Right ventricle myocardium inferior (tissue), 1 donor: ENCODE results near the gene DOLPP1. TPM values are rescaled to one million over a fixed set of nuclear protein-coding genes. Genes with fewer than 3 reads are reported as not detected.
"Not testable (repeated sequence)": the region's sequence is repeated elsewhere in the genome, so short reads cannot be mapped to it uniquely, and the experiment has no call there.

ENCODE experiments used
- ATAC-seq: fragments of 200-7000 bp; cut with Tn5 transposase; one replicate; pipeline ENCODE4 v1.9.1; 2020; ENCODE audit warnings: mild to moderate bottlenecking, moderate library complexity
- DNase-seq: peaks from one replicate; pipeline ENCODE4 v3.0.0; 2021; ENCODE audit errors: missing footprints
- intact Hi-C: fragments of 100-400 bp; cut with DNase I; formaldehyde crosslinking; loops from one replicate; pipeline ENCODE4 v1.11.0; 2022
- long read RNA-seq: library from polyadenylated mRNA; unstranded; transcript quantifications from one replicate; pipeline ENCODE4 v2.0.0, GENCODE V29; 2021
- total RNA-seq: library from RNA; stranded (reverse); fragmentation: NEBNext Ultra II Directional; extraction: Animal tissue kit (Norgen Biotek cat#: 25700); gene quantifications from one replicate; pipeline ENCODE4 v1.2.1, GENCODE V29; 2021
- donor health status: DM: no; HTN: yes; CAD: no; lungs with severe emphysema.

DOLPP1 gene, protein sequence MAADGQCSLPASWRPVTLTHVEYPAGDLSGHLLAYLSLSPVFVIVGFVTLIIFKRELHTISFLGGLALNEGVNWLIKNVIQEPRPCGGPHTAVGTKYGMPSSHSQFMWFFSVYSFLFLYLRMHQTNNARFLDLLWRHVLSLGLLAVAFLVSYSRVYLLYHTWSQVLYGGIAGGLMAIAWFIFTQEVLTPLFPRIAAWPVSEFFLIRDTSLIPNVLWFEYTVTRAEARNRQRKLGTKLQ
- total RNA-seq, result 6.8 TPM
- long read RNA-seq, transcript DOLPP1-202 (8 exons, 2,177 nt), result major isoform, 6 of 8 reads
- long read RNA-seq, partial matches to known transcripts, result 0 of 8 reads
- long read RNA-seq, other reads (novel, unspliced or antisense), result 2 of 8 reads

DNA sequence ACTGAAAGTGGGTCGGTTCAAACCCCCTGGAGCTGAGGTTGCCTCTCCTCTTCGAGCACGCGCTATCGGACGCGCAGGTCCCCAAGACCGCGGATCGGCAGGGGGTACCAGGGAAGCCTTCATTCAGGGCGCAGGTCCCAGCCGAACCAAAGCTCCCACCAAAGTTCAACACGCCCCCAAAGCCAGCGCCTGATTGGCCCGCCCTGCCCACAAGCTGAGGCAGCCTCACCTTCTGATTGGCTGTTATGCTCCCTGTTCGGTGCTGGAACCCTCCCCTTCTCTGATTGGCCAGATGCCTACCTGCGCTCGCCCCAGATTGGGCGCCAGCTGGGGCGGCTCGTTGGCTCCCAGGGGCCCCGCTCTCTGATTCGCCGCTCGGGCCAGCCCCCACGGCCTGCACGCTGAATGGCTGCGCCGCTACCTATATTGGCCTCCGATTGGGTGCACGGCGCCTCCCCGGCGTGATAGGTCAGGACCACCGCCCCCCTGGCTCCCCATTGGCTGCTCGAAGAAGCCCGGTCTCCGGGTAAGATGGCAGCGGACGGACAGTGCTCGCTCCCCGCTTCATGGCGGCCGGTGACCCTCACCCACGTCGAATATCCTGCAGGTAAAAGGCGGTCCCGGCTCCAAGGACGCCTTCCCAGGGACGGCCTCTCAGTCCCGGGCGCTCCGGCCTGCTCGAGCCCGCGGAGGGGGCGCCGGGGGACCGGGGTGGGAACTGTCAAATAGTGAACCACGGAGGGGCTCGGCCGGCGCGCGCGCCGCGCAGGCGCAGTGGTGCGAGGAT, at the start of gene DOLPP1:
TSS of gene DOLPP1 (plus strand) at position 511 of the 787 bp plus-strand sequence. CDS start at position 532, 21 bp downstream.
- ATAC-seq, result peak; percentile 98
- DNase-seq, result peak; percentile 100
- intact Hi-C loops, result no loop called here

GRCh38 chr9:129031514-129031913, 49.4 kb upstream of the DOLPP1 start:
- ATAC-seq (no peak), DNase-seq (no peak)
- intact Hi-C loops, result no loop called here

DNA sequence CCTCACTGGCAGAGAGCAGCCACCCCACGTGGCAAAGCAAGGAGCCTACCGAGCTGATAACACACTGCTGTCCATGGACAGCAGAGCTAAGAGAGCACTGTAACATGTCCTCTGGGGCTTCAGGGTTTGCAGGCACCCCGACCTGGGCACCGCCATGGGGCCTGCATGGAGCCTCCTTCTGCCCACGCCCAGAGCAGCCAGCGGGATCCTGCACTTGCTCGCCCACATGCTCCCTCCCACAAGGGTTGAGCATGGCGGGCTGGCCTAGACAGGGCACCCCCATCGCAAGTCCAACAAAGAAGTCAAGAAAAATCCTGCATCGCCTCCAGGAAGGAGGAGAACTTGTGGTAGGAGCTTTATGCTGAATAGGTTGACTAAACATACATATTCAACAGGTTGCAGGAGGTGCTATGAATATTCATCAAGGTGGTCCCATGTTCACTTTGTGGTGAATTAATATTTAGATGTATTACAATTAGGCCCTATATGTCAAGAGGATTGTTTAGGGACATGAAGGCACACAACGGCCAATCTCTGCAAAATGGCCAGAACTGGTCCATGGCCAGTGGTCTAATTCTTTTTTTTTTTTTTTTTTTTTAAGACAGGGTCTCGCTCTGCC, 48.3 kb upstream of the DOLPP1 start:
- ATAC-seq (no peak), DNase-seq (no peak)
- intact Hi-C loops, result no loop called here

DNA sequence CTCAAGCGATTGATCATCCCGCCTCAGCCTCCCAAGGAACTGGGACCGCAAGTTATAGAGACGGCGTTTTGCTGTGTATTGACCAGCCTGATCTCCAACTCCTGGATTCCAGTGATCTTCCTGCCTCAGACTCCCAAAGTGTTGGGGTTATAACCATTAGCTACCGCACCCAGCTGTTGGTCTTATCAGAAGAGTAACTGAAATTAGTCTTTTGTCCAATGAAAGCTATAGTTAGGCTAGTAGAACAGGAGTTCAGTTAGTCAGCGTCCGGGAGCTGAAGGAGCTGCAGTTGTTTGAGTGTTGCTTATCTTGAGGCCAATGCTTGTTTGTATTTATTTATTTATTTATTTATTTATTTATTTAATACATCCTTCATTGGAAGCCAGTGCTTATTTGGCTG, 47.7 kb upstream of the DOLPP1 start:
- intact Hi-C loops, result no loop called here
- no peak for ATAC-seq

DNA sequence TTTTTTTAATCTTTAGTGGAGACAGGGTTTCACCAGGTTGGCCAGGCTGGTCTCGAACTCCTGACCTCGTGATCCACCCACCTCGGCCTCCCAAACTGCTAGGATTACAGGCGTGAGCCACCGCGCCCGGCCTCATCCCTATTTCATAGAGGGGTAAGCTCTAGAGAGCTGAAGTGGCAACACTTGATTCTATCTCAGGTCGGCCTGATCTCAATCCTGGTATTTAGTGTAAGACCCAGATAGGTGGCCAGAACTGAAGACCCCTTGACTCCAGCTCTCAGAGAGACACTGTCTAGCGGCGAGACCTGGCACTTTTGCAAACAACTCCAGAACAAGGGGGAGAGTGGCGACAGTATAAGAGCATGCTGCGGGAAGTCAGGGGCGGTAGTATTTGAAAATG, 45.1 kb upstream of the DOLPP1 start:
- DNase-seq, intact Hi-C loops: not testable (repeated sequence)

More for the DNA sequence above, 47.7 kb upstream of the DOLPP1 start:
- DNase-seq, result no peak

GRCh38 chr9:129036241-129036922, 44.5 kb upstream of the DOLPP1 start, which contains the start of gene MIGA2:
Gene MIGA2 (plus strand): TSS chr9:129036626. CDS start chr9:129040595, 3,969 bp downstream.
- ATAC-seq (peak; percentile 96), DNase-seq (peak; percentile 99)
- intact Hi-C loops, result no loop called here

More for the DNA sequence above, 45.1 kb upstream of the DOLPP1 start:
- ATAC-seq, result peak; percentile 2

DNA sequence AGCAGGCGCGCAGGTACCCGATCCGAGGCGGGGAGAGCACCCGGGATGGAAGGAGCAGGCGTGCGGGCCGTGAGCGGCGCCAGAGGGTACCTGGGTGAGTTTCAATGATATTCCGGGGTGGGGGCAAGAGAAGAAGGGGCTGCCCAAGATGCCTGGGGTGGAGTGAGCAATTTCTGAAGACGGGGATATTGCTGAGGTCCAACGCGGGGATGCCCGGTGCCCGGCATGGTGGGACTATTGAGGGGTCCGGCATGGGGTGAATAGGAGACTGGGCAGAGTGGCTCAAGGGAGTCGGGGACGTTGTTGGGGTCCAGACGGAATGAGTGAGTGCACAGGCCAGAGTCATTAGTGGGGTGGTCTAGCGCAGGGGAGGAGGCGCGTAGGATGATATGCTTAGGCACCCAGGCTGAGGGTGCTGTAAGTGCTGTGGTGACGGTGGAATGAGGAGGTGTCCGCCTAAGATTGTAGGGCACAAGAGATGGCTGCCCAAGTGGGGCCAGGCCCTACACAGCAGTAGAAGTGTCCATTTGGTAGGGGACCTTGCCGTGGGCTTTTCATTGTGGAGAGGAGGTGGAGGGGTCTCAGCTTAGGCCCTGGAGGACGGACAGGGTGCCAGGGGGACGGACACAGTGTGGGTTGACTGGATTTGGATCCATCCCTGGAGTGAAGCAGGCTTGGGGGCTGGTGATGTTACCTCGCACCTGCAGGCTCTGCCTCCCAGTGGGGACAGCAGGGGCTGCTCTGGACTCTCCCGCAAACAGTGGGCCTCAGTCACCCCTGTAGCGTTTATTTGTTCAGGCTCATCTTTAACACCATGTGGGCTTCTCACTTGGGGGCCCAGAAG, 43.8 kb upstream of the DOLPP1 start:
- DNase-seq, result no peak
- peak; percentile 0 for ATAC-seq
- intact Hi-C loops, result no loop called here

DNA sequence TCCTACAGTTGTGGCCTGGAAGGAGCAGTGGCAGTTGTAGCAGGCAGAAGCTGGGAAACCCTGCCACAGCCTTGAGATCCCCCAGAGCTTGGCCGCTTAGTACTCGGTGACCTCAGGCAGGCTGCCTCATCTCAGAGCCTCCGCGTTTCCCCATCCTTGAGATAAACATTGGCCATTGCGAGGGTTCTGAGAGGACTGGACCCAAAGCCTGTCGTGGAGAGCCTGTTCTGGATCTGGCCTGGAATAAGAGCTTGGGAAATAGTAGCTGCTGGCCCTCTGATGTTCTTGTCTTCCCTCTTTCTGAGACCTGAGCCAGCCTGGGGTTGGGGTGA, 43.2 kb upstream of the DOLPP1 start:
- ATAC-seq (peak; percentile 30), DNase-seq (no peak)
- intact Hi-C loops, result no loop called here

DNA sequence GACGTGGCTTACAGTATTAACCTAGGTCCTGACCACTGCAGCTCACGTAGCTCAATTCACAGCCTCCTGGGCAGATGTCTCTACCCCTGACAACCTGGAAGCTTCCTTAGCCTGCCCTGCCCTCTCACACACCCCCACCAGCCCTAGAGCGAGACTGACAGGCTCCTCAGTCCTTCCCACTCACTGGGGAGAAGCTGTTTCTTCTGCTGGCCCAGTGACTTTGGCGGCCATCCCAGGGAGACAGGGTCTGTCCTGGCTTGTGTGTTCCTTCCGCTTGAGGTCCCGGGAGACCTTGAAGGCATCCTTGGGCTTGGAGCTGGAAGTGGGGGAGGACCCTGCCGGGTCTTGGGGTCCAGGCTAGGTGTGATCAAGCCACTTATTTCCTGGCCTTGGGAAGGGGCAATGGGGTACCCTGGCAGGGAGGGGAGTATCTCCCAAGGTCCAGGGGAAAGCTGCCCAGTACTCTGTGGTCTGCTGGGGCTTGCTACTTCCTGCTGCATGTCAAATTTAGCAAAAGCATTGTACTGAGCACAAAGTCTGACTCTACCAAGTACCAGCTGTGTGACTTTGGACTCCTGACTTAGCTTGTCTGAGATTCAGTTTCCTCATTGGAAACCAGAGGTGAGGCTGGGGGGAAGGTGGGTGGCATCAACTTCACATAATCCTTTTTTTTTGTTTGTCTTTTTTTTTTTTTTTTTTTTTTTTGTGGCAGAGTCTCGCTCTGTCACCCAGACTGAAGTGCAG, 42.6 kb upstream of the DOLPP1 start:
- DNase-seq (peak; percentile 80), ATAC-seq (peak; percentile 29)
- intact Hi-C loops, result no loop called here

DNA sequence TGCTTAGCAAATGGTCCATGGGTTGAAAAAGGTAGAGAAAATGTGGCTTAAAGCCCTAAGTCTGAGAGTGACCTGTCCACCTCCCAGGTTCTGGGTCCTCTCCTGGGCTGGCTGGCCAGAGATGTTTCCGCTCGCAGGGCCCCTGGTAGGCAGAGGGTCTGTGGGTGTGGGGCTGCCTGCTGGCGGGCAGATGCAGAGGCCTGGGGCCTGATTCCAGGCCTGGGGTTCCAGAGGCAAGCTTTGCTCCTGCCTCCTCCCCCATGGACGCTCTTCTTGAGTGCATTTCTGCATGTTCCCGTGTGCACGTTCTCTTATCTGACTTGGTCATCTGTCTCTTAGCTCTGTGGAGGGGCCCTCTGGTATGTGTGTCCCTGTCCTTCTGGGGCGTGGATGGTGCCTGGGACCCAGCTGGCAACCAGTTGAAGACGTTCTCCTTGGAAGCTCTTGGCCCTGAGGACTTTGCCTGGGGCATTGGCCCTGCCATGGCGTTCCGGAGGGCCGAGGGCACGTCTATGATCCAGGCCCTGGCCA, 40.7 kb upstream of the DOLPP1 start:
- intact Hi-C loops, result no loop called here
- DNase-seq, result no peak
- ATAC-seq, result no peak

DNA sequence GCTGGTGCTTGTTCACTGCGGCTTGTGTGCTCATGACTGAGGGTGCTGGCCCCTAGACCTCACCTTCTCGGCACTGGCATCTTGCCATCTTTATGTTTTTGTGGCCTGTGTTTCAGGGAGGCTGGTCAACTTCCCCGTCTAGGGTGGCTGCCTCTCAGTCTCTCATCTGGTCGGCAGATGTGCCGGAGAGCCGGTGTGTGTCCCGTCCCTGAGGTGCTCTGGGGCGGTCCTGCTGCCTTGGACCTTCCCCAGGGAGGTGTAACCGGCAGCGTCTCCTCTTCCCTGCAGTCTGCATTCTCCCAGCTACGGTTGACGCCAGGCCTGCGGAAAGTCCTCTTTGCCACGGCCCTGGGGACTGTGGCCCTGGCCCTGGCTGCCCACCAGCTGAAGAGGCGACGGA, 38.9 kb upstream of the DOLPP1 start:
- DNase-seq (no peak), ATAC-seq (no peak)
- intact Hi-C loops, result no loop called here

GRCh38 chr9:129052592-129052991, 28.3 kb upstream of the DOLPP1 start:
- DNase-seq (peak; percentile 87), ATAC-seq (peak; percentile 89)
- intact Hi-C loops, result loop anchor here (1.0 kb wide), 1 partner anchor 17 kb away; no protein-coding TSS in a partner anchor

DNA sequence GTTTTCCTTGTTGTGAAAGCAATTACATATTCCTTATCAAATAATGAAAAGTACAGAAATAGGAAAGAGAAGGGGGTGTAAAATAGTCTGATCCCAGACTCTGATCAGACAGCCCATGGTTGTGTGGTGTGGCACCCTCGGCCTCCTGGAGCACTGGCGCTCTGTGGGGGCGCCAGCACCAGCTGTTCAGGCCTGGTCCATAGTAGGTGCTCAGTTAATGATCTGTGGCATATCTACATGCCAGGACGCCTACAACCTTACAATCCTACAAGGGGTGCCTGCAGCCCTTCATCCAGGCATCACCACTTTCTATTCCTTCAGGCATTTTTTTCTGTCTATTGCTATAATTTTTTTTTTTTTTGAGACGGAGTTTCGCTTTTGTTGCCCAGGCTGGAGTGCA, 27.9 kb upstream of the DOLPP1 start:
- intact Hi-C loops, result no loop called here
- no peak for ATAC-seq
- no peak for DNase-seq

GRCh38 chr9:129054163-129054851, 26.6 kb upstream of the DOLPP1 start:
- intact Hi-C loops, result no loop called here
- DNase-seq, result peak; percentile 5
- ATAC-seq, result no peak

GRCh38 chr9:129058965-129059795, 21.7 kb upstream of the DOLPP1 start:
- ATAC-seq, result no peak
- no peak for DNase-seq
- intact Hi-C loops, result no loop called here
